GM23338 (cell line): Measurements from ENCODE around the gene SLC44A1.

Experiments
- CTCF ChIP-seq, 2 experiments: fragments of 200-600 bp in 1 of 2; sonication (generic) in 1 of 2; conservative IDR thresholded peaks; 2 replicates each; pipeline versions ENCODE4 v1.5.1 to v1.6.1; 2016 to 2017; ENCODE audit warnings: antibody characterized with exemption in 2 of 2, low read depth in 2 of 2, mild to moderate bottlenecking in 2 of 2, moderate library complexity in 1 of 2
- ETS1 ChIP-seq: IDR thresholded peaks from 2 replicates; pipeline ENCODE4 v1.6.1; 2016; ENCODE audit warnings: antibody characterized with exemption
- EZH2phosphoT487 ChIP-seq: fragments of 200-600 bp; sonication (generic); IDR thresholded peaks from one replicate; pipeline ENCODE4 v1.8.1; 2018; ENCODE audit warnings: antibody characterized with exemption; ENCODE audit not compliant: unreplicated experiment
- JUNB ChIP-seq: IDR thresholded peaks from one replicate; pipeline ENCODE4 v1.6.1; 2016; ENCODE audit warnings: antibody characterized with exemption; ENCODE audit not compliant: unreplicated experiment
- POLR2AphosphoS5 ChIP-seq: IDR thresholded peaks from 2 replicates; pipeline ENCODE4 v1.6.1; 2016; ENCODE audit warnings: antibody characterized with exemption, low read depth
- REST ChIP-seq: IDR thresholded peaks from one replicate; pipeline ENCODE4 v1.6.1; 2018; ENCODE audit warnings: antibody characterized with exemption; ENCODE audit not compliant: unreplicated experiment

- TF ChIP-seq CTCF (conservative IDR thresholded peaks at IDR 0.05; ENCODE audit: low read depth in 2 of 2) = no peak
- TF ChIP-seq ETS1 = no peak
- TF ChIP-seq REST = no peak
- no peak for TF ChIP-seq JUNB
- no peak for TF ChIP-seq POLR2AphosphoS5
- no peak for TF ChIP-seq EZH2phosphoT487
Measured at GRCh38 chr9:105237246-105237645, 7.2 kb upstream of the SLC44A1 start.
